ENCODE results near the gene EVA1A. TPM values are rescaled to one million over a fixed set of nuclear protein-coding genes. Genes with fewer than 3 reads are reported as not detected.

EVA1A gene
- total RNA-seq, 1 experiment from 2014 or later: 10.8 TPM

DNA sequence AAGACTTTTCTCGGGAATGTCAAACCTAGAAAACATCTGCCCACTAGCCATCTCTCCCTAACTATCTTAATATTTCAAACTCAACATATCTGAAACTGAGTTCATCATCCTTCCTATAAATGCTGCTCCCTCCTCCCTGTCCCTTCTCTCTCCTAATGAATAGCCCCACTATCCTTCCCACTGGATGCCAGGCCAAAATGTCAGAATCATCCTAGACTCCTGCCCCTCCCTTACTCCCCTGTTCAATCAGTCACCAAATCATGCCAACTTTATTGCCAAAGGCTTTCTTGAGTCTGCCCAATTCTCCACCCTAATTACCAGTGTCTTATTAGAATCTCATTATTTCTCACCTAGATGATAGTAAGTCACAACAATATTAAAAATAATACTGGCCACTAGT, 8.5 kb downstream of the EVA1A start:
- BruUV-seq (replicated peaks): no TSS peak
- Histone ChIP-seq H3K9me3 (ENCODE audit: insufficient read depth, low read depth) (no peaks in the 10 kb centered on the region), H3K36me3 (ENCODE audit: low read depth) (no peaks in the 10 kb centered on the region), H4K20me1 (ENCODE audit: insufficient read depth) (peaks cover 3% of the 10 kb centered on the region; the same call in 1 of the 2 replicates), H3K27me3 (ENCODE audit: insufficient read depth, low read depth) (no peaks in the 10 kb centered on the region), H3K9me2 (ENCODE audit: insufficient read depth) (no peaks in the 10 kb centered on the region), H3F3A (ENCODE audit: insufficient read depth, low read depth) (peaks cover 6% of the 10 kb centered on the region; the same call in 1 of the 2 replicates), H3K79me2 (ENCODE audit: low read depth) (no peaks in the 10 kb centered on the region), H2AFZ (no peak overlapping the region), H3K27ac (no peak overlapping the region), H3K4me1 (replicated peaks; ENCODE audit: insufficient read depth) (peaks cover 24% of the 10 kb centered on the region), H3K4me2 (no peak overlapping the region), H3K4me3 (no peak overlapping the region)
- ChIA-PET CTCF (no interaction called here), POLR2A (ENCODE audit: unreplicated experiment) (no interaction called here)
- DNase-seq: no peak
- no peak for TF ChIP-seq EZH2 (IDR thresholded peaks at IDR 0.05; ENCODE audit: low read depth)
- TF ChIP-seq, protein P1, sequence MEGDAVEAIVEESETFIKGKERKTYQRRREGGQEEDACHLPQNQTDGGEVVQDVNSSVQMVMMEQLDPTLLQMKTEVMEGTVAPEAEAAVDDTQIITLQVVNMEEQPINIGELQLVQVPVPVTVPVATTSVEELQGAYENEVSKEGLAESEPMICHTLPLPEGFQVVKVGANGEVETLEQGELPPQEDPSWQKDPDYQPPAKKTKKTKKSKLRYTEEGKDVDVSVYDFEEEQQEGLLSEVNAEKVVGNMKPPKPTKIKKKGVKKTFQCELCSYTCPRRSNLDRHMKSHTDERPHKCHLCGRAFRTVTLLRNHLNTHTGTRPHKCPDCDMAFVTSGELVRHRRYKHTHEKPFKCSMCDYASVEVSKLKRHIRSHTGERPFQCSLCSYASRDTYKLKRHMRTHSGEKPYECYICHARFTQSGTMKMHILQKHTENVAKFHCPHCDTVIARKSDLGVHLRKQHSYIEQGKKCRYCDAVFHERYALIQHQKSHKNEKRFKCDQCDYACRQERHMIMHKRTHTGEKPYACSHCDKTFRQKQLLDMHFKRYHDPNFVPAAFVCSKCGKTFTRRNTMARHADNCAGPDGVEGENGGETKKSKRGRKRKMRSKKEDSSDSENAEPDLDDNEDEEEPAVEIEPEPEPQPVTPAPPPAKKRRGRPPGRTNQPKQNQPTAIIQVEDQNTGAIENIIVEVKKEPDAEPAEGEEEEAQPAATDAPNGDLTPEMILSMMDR (conservative IDR thresholded peaks at IDR 0.05): no peak
- intact Hi-C loops (cut with micrococcal nuclease; ENCODE audit: unreplicated experiment): no loop called here

DNA sequence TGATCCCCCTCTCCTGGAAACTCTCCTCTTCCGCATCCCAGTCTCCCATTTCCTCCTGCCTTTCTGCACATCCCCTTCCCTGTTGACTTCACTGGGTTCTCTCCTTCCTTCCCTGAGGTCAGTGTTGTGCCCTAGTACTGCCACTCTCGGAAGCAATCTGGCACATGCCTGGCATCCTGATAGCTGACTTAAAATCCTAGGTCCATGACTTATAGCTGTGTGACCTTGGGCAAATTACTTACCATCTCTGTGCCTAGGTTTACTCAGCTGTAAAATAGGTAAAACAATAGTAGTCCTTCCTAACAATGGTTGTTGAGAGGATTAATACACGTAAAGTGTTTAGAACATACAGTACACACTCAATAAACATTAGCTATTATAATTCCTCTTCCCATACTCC, 9.3 kb downstream of the EVA1A start:
- H3K36me3 ChIP-seq (ENCODE audit: low read depth): no peaks in the 10 kb centered on the region
- no peak overlapping the region for H3K4me2 ChIP-seq
- DNase-seq: peak in 1 of 2 experiments; percentile 8
- no peak overlapping the region for H3K4me3 ChIP-seq
- H3K79me2 ChIP-seq (ENCODE audit: low read depth): no peaks in the 10 kb centered on the region
- no peaks in the 10 kb centered on the region for H3K27me3 ChIP-seq (ENCODE audit: insufficient read depth, low read depth)
- BruUV-seq (replicated peaks): no TSS peak
- H3K4me1 ChIP-seq (replicated peaks; ENCODE audit: insufficient read depth): peaks cover 27% of the 10 kb centered on the region
- peaks cover 3% of the 10 kb centered on the region; the same call in 1 of the 2 replicates for H4K20me1 ChIP-seq (ENCODE audit: insufficient read depth)
- peaks cover 6% of the 10 kb centered on the region; the same call in 1 of the 2 replicates for H3F3A ChIP-seq (ENCODE audit: insufficient read depth, low read depth)
- POLR2A ChIA-PET (ENCODE audit: unreplicated experiment): no interaction called here
- H2AFZ ChIP-seq: no peak overlapping the region
- H3K9me3 ChIP-seq (ENCODE audit: insufficient read depth, low read depth): no peaks in the 10 kb centered on the region
- no peak overlapping the region for H3K27ac ChIP-seq
- TF ChIP-seq, protein P1 (conservative IDR thresholded peaks at IDR 0.05): no peak
- TF ChIP-seq EZH2 (IDR thresholded peaks at IDR 0.05; ENCODE audit: low read depth): no peak
- no peaks in the 10 kb centered on the region for H3K9me2 ChIP-seq (ENCODE audit: insufficient read depth)
- CTCF ChIA-PET: no interaction called here
- intact Hi-C loops (cut with micrococcal nuclease; ENCODE audit: unreplicated experiment): no loop called here

DNA sequence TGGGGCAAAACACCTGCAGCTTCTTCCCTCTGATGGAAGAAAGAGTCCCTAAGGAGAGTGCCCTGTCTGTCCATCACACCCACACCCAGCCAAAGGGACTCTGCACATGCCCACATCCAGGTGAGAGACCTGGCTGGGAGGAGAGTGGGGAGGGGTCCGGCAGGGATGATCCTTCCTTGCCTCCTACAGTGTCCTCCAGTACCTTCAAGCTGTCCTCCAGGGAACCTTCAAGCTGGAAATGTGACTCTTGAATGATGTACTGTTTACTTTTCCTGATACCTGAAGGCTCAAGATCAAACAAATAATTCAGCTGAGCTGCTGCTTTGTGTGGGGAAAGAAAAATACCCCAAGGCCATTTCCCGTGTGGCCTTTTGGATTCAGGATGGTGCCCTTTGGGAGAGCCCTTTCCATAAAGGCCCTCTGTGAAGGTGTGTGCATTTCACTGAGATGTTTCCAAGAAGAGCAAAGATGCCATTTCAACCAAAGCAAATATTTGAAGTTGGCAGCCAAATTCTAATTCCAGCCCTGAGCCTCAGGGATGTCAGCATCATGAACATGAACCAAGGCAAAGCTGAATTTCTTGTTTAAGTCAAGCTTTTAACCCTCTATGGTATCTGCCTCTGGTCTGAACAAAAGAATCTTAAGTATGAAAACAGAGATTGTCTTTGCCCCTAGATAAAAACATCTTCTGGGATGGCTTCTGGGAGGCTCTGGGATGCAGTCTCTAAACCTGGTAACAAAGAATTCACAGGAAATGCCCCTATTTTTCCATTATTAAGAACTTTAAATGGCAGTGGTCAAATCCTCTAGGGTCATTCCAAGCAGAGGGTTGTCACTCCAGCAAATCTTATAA, 11.1 kb downstream of the EVA1A start:
- H3K27ac ChIP-seq: no peak overlapping the region

More for the DNA sequence above, 11.1 kb downstream of the EVA1A start:
- Histone ChIP-seq H3K79me2 (ENCODE audit: low read depth) (no peaks in the 10 kb centered on the region), H3K4me3 (no peak overlapping the region), H3K4me1 (replicated peaks; ENCODE audit: insufficient read depth) (peaks cover 27% of the 10 kb centered on the region), H3K4me2 (no peak overlapping the region), H3K36me3 (ENCODE audit: low read depth) (no peaks in the 10 kb centered on the region), H4K20me1 (ENCODE audit: insufficient read depth) (no peaks in the 10 kb centered on the region; the same call in 1 of the 2 replicates), H3K9me3 (ENCODE audit: insufficient read depth, low read depth) (no peaks in the 10 kb centered on the region), H3F3A (ENCODE audit: insufficient read depth, low read depth) (peaks cover 6% of the 10 kb centered on the region; the same call in 1 of the 2 replicates), H2AFZ (no peak overlapping the region), H3K27me3 (ENCODE audit: insufficient read depth, low read depth) (no peaks in the 10 kb centered on the region), H3K9me2 (ENCODE audit: insufficient read depth) (no peaks in the 10 kb centered on the region; the same call in 1 of the 2 replicates)
- CTCF ChIA-PET: no interaction called here
- intact Hi-C loops (cut with micrococcal nuclease; ENCODE audit: unreplicated experiment): no loop called here
- no TSS peak for BruUV-seq (replicated peaks)
- TF ChIP-seq, protein P1 (conservative IDR thresholded peaks at IDR 0.05): no peak
- no peak for TF ChIP-seq EZH2 (IDR thresholded peaks at IDR 0.05; ENCODE audit: low read depth)
- POLR2A ChIA-PET (ENCODE audit: unreplicated experiment): no interaction called here
- peak in 1 of 2 experiments; percentile 68 for DNase-seq
